Astrocyte of the spinal cord (primary cell): Measurements from ENCODE around the gene ALDH1A2.

Experiments
- DNase-seq: peaks from one replicate; pipeline ENCODE4 v3.0.0; 2011; ENCODE audit warnings: low read depth, low spot score
- H3K4me3 ChIP-seq: 2 replicates; pipeline ENCODE4 v1.5.1; 2011; ENCODE audit warnings: low read depth, mild to moderate bottlenecking, low read length, moderate library complexity
- in situ Hi-C: cut with HindIII; loops from 2 replicates; pipeline ENCODE4 v1.10.0; 2017; ENCODE audit warnings: low sequenced_read_pairs
- TF ChIP-seq, protein P1 (sequence below): IDR thresholded peaks from 2 replicates; pipeline ENCODE4 v1.5.1; 2012; ENCODE audit warnings: low read depth, mild to moderate bottlenecking, low read length, inconsistent platforms

ALDH1A2 gene

DNA sequence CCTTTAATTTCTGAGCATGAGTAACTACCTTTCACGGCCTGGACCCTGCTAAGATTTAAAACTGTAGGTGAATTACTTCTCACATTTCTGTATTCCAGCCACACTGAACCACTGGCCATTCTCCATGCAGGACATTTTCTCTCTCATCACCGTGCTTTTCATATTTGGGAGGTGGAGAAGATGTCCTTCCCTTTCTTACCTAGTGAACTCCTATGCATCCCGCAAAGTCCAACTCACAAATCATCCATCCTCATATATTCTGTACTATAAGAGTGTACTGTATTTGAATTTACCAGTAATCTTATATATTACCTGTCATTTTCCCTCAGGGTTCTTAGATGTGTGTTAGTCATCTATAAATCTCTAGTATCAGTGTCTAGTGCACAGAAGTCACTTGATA lies 139.9 kb downstream of the ALDH1A2 start:
- in situ Hi-C loops: no loop called here
- no peak overlapping the region for H3K4me3 ChIP-seq

DNA sequence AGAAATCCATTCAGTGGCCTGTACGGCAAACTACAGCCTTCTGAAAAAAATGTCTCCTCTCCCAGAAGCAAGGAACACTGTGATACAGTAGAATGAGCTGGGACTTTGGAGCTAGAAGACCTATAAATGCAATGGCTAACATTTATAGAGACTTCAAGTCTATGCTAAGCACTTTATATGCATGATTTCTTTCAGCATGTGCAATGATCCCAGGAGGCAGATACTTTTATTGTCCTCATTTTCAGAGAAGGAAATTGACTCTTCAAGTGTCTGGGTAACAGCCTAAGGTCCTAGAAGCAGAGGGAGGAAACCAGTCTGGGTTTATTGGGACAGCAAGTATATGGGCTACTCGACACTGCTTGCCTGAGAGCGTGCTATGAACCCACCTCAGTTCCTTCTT lies 140.9 kb downstream of the ALDH1A2 start:
- H3K4me3 ChIP-seq: no peak overlapping the region
- in situ Hi-C loops: no loop called here
- TF ChIP-seq, protein P1, sequence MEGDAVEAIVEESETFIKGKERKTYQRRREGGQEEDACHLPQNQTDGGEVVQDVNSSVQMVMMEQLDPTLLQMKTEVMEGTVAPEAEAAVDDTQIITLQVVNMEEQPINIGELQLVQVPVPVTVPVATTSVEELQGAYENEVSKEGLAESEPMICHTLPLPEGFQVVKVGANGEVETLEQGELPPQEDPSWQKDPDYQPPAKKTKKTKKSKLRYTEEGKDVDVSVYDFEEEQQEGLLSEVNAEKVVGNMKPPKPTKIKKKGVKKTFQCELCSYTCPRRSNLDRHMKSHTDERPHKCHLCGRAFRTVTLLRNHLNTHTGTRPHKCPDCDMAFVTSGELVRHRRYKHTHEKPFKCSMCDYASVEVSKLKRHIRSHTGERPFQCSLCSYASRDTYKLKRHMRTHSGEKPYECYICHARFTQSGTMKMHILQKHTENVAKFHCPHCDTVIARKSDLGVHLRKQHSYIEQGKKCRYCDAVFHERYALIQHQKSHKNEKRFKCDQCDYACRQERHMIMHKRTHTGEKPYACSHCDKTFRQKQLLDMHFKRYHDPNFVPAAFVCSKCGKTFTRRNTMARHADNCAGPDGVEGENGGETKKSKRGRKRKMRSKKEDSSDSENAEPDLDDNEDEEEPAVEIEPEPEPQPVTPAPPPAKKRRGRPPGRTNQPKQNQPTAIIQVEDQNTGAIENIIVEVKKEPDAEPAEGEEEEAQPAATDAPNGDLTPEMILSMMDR: no peak
- DNase-seq: no peak

More for the DNA sequence above, 139.9 kb downstream of the ALDH1A2 start:
- no peak for DNase-seq
- TF ChIP-seq, protein P1: no peak

GRCh38 chr15:57923750-57924149 lies 141.8 kb downstream of the ALDH1A2 start:
- in situ Hi-C loops: no loop called here

GRCh38 chr15:57923306-57923705 lies 142.2 kb downstream of the ALDH1A2 start:
- peak; percentile 15 for DNase-seq
- TF ChIP-seq, protein P1: no peak
- H3K4me3 ChIP-seq: no peak overlapping the region
- in situ Hi-C loops: no loop called here

More at GRCh38 chr15:57923750-57924149, 141.8 kb downstream of the ALDH1A2 start:
- no peak overlapping the region for H3K4me3 ChIP-seq
- no peak for DNase-seq
- TF ChIP-seq, protein P1: no peak

GRCh38 chr15:57922776-57923175 lies 142.7 kb downstream of the ALDH1A2 start:
- in situ Hi-C loops: no loop called here
- TF ChIP-seq, protein P1: no peak
- no peak overlapping the region for H3K4me3 ChIP-seq
- DNase-seq: no peak

DNA sequence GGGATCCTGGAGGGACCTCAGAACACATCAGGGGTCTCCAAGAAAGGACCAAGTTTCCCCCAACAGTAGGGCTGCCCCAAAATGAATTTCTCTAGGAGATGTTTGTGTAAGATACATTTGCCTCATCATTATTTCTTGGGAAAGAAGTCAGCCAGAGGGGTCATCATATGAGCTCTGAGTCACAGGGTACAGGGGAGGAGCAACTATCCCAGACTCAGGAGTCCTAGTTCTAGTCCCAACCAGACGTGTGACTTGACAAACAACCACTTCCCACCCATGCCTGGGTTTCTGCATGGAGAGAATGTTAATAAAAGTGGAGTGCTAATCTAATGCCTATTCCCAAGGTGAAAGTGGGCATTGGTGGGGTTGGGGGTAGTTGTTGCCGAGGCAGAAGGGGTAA lies 144.1 kb downstream of the ALDH1A2 start:
- no peak overlapping the region for H3K4me3 ChIP-seq
- in situ Hi-C loops: no loop called here
- DNase-seq: no peak
- TF ChIP-seq, protein P1: no peak

GRCh38 chr15:57920911-57921310 lies 144.6 kb downstream of the ALDH1A2 start:
- in situ Hi-C loops: no loop called here
- no peak for DNase-seq
- TF ChIP-seq, protein P1: no peak
- H3K4me3 ChIP-seq: no peak overlapping the region
